GM18868 (cell line): ENCODE results near the gene UGT2A1.
A peak's percentile ranks its signal among the peaks of the same experiment; 100 is the strongest.
"Not testable (repeated sequence)": the region's sequence is repeated elsewhere in the genome, so short reads cannot be mapped to it uniquely, and the experiment has no call there.

Experiments used
- ATAC-seq: cut with Tn5 transposase; IDR thresholded peaks from one replicate; pipeline ENCODE4 v1.9.1; 2021; ENCODE audit warnings: mild to moderate bottlenecking, moderate library complexity; ENCODE audit not compliant: unreplicated experiment

Gene UGT2A1

GRCh38 chr4:69653147-69653546 is at the start of gene UGT2A1:
Gene UGT2A1, minus strand, starts transcription at chr4:69653247. Its CDS starts 5,603 bp downstream, at chr4:69647644.
- ATAC-seq, result no peak

- ATAC-seq, result no peak
Measured at GRCh38 chr4:69702201-69702600, 49.2 kb upstream of the UGT2A1 start.

GRCh38 chr4:69701696-69702095 is 48.6 kb upstream of the UGT2A1 start:
- ATAC-seq, result no peak

GRCh38 chr4:69697536-69698242 is 44.6 kb upstream of the UGT2A1 start:
- ATAC-seq, result no peak

GRCh38 chr4:69689599-69689998 is 36.6 kb upstream of the UGT2A1 start:
- ATAC-seq, result peak; percentile 91

- no peak for ATAC-seq
Measured at GRCh38 chr4:69684804-69685203, 31.8 kb upstream of the UGT2A1 start.

GRCh38 chr4:69668680-69669079 is 15.6 kb upstream of the UGT2A1 start:
- no peak for ATAC-seq

GRCh38 chr4:69664009-69664408 is 11.0 kb upstream of the UGT2A1 start:
- ATAC-seq, result not testable (repeated sequence)

- ATAC-seq, result not testable (repeated sequence)
Measured at GRCh38 chr4:69661130-69661803, 8.2 kb upstream of the UGT2A1 start.

- ATAC-seq, result no peak
Measured at GRCh38 chr4:69658133-69658532, 5.1 kb upstream of the UGT2A1 start.

GRCh38 chr4:69656653-69657158 is 3.7 kb upstream of the UGT2A1 start:
- no peak for ATAC-seq

- ATAC-seq, result no peak
Measured at GRCh38 chr4:69650872-69651271, 2.2 kb downstream of the UGT2A1 start.

- ATAC-seq, result no peak
Measured at GRCh38 chr4:69649629-69650028, 3.4 kb downstream of the UGT2A1 start.

- ATAC-seq, result no peak
Measured at GRCh38 chr4:69649207-69649606, 3.8 kb downstream of the UGT2A1 start.

- no peak for ATAC-seq
Measured at GRCh38 chr4:69642961-69643360, 10.1 kb downstream of the UGT2A1 start.

- ATAC-seq, result no peak
Measured at GRCh38 chr4:69640289-69640688, 12.8 kb downstream of the UGT2A1 start.

GRCh38 chr4:69639542-69639941 is 13.5 kb downstream of the UGT2A1 start, which contains the start of gene UGT2A2:
Gene UGT2A2, minus strand, starts transcription at chr4:69639642. Its CDS starts 2 bp downstream, at chr4:69639640.
- no peak for ATAC-seq

- peak; percentile 67 for ATAC-seq
Measured at GRCh38 chr4:69617083-69617694, 35.9 kb downstream of the UGT2A1 start.

- ATAC-seq, result no peak
Measured at GRCh38 chr4:69610484-69610883, 42.6 kb downstream of the UGT2A1 start.

GRCh38 chr4:69601065-69601464 is 52.0 kb downstream of the UGT2A1 start:
- no peak for ATAC-seq

- ATAC-seq, result no peak
Measured at GRCh38 chr4:69600013-69600412, 53.0 kb downstream of the UGT2A1 start.

- no peak for ATAC-seq
Measured at GRCh38 chr4:69594382-69594781, 58.7 kb downstream of the UGT2A1 start.
